Gastroesophageal sphincter (tissue), 3 donors: Measurements from ENCODE around the gene CNNM2.

Source experiments
- EP300 ChIP-seq: sonication (generic); formaldehyde crosslinking; IDR thresholded peaks from one replicate; pipeline ENCODE4 v1.6.1; 2017; ENCODE audit warnings: antibody characterized with exemption, mild to moderate bottlenecking
- POLR2A ChIP-seq, 2 donors: fragments of 450-650 bp; IDR thresholded peaks; one replicate each; pipeline ENCODE4 v1.6.1; 2017; ENCODE audit warnings: antibody characterized with exemption in 2 of 2, mild to moderate bottlenecking in 2 of 2, moderate library complexity in 1 of 2
- POLR2AphosphoS5 ChIP-seq: sonication (generic); formaldehyde crosslinking; IDR thresholded peaks from one replicate; pipeline ENCODE4 v1.6.1; 2017; ENCODE audit warnings: antibody characterized with exemption
- TF ChIP-seq, protein P1 (sequence below), 4 experiments: fragments of 200-600 bp in 2 of 4; fragments of 450-650 bp in 2 of 4; sonication (generic) in 1 of 4; IDR thresholded peaks; one replicate each; pipeline ENCODE4 v1.5.1; 2017 to 2019; ENCODE audit warnings: antibody characterized with exemption in 4 of 4, mild to moderate bottlenecking in 2 of 4, moderate library complexity in 2 of 4

DNA sequence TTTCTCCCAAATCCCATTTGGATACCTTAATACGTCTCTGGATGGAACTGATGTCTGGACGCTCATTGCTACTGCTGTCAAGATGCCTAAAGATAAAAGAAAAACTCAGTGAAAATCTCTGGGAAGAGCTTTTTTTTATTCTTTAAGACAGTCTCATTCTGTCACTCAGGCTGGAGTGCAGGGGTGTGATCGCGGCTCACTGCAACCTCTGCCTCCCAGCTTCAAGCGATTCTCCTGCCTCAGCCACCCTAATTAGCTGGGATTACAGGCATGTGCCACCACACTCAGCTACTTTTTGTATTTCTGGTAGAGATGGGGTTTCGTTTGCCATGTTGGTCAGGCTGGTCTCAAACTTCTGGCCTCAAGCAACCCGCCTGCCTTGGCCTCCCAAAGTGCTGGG is 172.8 kb downstream of the CNNM2 start:
- TF ChIP-seq, protein P1, sequence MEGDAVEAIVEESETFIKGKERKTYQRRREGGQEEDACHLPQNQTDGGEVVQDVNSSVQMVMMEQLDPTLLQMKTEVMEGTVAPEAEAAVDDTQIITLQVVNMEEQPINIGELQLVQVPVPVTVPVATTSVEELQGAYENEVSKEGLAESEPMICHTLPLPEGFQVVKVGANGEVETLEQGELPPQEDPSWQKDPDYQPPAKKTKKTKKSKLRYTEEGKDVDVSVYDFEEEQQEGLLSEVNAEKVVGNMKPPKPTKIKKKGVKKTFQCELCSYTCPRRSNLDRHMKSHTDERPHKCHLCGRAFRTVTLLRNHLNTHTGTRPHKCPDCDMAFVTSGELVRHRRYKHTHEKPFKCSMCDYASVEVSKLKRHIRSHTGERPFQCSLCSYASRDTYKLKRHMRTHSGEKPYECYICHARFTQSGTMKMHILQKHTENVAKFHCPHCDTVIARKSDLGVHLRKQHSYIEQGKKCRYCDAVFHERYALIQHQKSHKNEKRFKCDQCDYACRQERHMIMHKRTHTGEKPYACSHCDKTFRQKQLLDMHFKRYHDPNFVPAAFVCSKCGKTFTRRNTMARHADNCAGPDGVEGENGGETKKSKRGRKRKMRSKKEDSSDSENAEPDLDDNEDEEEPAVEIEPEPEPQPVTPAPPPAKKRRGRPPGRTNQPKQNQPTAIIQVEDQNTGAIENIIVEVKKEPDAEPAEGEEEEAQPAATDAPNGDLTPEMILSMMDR (IDR thresholded peaks at IDR 0.05) = no peak
- TF ChIP-seq POLR2A (IDR thresholded peaks at IDR 0.05) (no peak), EP300 (no peak), POLR2AphosphoS5 (no peak)
